Left ventricle myocardium inferior (tissue), 1 donor: ENCODE results near the gene GABRB2. TPM values are rescaled to one million over a fixed set of nuclear protein-coding genes. Genes with fewer than 3 reads are reported as not detected.

Experiments used
- DNase-seq: peaks from one replicate; pipeline ENCODE4 v3.0.0-alpha.2; 2020
- H3K27ac ChIP-seq: fragments of 200-600 bp; replicated peaks from 2 replicates; pipeline ENCODE4 v1.8.0; 2021
- H3K27me3 ChIP-seq: fragments of 200-600 bp; 2 replicates; pipeline ENCODE4 v1.8.0; 2021; ENCODE audit warnings: low read depth
- H3K36me3 ChIP-seq: fragments of 200-600 bp; 2 replicates; pipeline ENCODE4 v1.8.0; 2021
- H3K4me1 ChIP-seq: fragments of 200-600 bp; 2 replicates; pipeline ENCODE4 v1.8.0; 2021
- H3K4me3 ChIP-seq: fragments of 200-600 bp; 2 replicates; pipeline ENCODE4 v1.8.0; 2021; ENCODE audit warnings: mild to moderate bottlenecking, moderate library complexity
- H3K9me3 ChIP-seq: fragments of 200-600 bp; replicated peaks from 2 replicates; pipeline ENCODE4 v1.8.0; 2021
- CTCF ChIP-seq: fragments of 200-600 bp; IDR thresholded peaks from 2 replicates; pipeline ENCODE4 v1.8.0; 2021; ENCODE audit warnings: antibody characterized with exemption, mild to moderate bottlenecking, borderline replicate concordance
- intact Hi-C: fragments of 100-400 bp; cut with micrococcal nuclease; formaldehyde crosslinking; loops from one replicate; pipeline ENCODE4 v1.11.0; 2022
- total RNA-seq: library from RNA; stranded (reverse); fragmentation: NEBNext Ultra II Directional; extraction: Animal tissue kit (Norgen Biotek cat#: 25700); gene quantifications from one replicate; pipeline ENCODE4 v1.2.1, GENCODE V29; 2021
- donor health status: DM: no; HTN: yes; CAD: no; lungs with severe emphysema.

GABRB2 gene
- total RNA-seq, 1 donor from 2014 or later, result 0.11 TPM

GRCh38 chr5:161481922-161482321, 64.6 kb downstream of the GABRB2 start:
- no peak for TF ChIP-seq CTCF
- no peaks in the 10 kb centered on the region for H3K27me3 ChIP-seq
- H3K4me3 ChIP-seq, result no peak overlapping the region
- H3K4me1 ChIP-seq, result no peaks in the 10 kb centered on the region
- intact Hi-C loops, result no loop called here
- H3K9me3 ChIP-seq, result no peaks in the 10 kb centered on the region
- no peaks in the 10 kb centered on the region for H3K36me3 ChIP-seq
- no peak for DNase-seq
- no peak overlapping the region for H3K27ac ChIP-seq

DNA sequence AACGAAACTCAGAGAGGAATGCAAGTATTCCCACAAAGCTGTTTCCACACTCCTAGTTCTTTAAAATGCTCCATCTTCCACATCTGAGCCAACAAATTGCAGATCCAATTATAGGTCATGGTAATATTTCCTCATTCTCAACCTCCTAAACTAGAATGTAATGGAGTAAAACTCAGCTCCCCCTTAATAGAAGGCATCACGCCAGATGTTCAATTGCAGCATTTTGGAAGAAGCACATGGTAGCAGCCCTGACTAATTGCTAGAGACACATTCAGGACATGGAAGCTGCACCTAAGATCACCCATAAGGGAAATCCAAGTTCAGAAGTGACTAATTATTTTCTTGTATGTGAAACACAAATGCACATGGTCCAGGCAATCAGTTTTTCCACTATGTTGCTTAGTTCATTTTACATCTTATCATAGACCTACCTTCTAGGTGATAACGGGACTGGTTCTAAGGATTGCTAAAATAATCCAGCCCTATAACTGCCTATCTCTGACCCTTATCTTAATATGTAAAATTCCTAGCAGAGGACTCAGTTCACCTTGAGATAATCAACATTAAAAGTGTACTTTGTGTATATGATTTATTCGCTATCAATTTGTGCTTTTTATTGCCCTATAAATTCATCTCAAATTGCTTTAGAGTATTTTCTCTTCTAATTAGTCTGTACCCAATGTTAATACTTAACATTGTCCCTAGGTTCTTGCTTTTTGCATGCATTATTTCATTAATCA, 75.1 kb downstream of the GABRB2 start:
- H3K4me1 ChIP-seq, result no peaks in the 10 kb centered on the region
- H3K27ac ChIP-seq, result no peak overlapping the region
- no peaks in the 10 kb centered on the region for H3K27me3 ChIP-seq
- DNase-seq, result no peak
- no peak for TF ChIP-seq CTCF
- no peak overlapping the region for H3K4me3 ChIP-seq
- H3K9me3 ChIP-seq, result peaks cover 18% of the 10 kb centered on the region
- intact Hi-C loops, result no loop called here
- H3K36me3 ChIP-seq, result no peaks in the 10 kb centered on the region

GRCh38 chr5:161467703-161468102, 78.8 kb downstream of the GABRB2 start:
- no peak overlapping the region for H3K4me3 ChIP-seq

DNA sequence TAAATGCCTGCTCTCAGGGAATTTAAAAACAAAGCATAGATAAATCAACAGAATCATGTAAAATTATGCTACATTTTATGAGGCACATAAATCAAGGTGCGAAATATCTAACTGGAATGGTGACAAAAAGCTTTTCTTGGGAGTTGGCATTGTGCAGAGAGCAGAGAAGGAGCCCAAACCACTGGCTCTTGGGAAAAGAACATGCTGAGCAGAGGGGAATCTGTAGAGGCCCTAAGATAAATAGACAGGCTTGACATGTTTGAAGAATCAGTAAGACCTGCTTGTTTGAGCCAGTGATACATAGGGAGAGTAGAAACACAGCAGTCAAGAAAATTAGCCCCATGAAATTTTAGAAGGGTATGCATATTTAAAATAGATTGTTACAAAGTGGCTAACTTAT, 85.8 kb downstream of the GABRB2 start:
- no peaks in the 10 kb centered on the region for H3K9me3 ChIP-seq
- no peaks in the 10 kb centered on the region for H3K36me3 ChIP-seq
- no peak overlapping the region for H3K27ac ChIP-seq
- DNase-seq, result no peak
- no peaks in the 10 kb centered on the region for H3K4me1 ChIP-seq
- H3K27me3 ChIP-seq, result no peaks in the 10 kb centered on the region
- TF ChIP-seq CTCF, result no peak
- no peak overlapping the region for H3K4me3 ChIP-seq
- intact Hi-C loops, result no loop called here

More at GRCh38 chr5:161467703-161468102, 78.8 kb downstream of the GABRB2 start:
- DNase-seq, result no peak
- intact Hi-C loops, result no loop called here
- no peaks in the 10 kb centered on the region for H3K36me3 ChIP-seq
- H3K9me3 ChIP-seq, result no peaks in the 10 kb centered on the region
- no peaks in the 10 kb centered on the region for H3K4me1 ChIP-seq
- TF ChIP-seq CTCF, result no peak
- no peak overlapping the region for H3K27ac ChIP-seq
- no peaks in the 10 kb centered on the region for H3K27me3 ChIP-seq

- Histone ChIP-seq H3K4me3 (no peak overlapping the region), H3K9me3 (no peaks in the 10 kb centered on the region), H3K27ac (no peak overlapping the region), H3K4me1 (no peaks in the 10 kb centered on the region), H3K36me3 (no peaks in the 10 kb centered on the region), H3K27me3 (no peaks in the 10 kb centered on the region)
- no peak for DNase-seq
- TF ChIP-seq CTCF, result no peak
- intact Hi-C loops, result no loop called here
Measured at GRCh38 chr5:161446655-161447054, 99.9 kb downstream of the GABRB2 start.
